GM12892 (cell line): ENCODE results near the gene TAL1.

Experiments used
- POLR2A ChIP-seq: IDR thresholded peaks from 2 replicates; pipeline ENCODE4 v1.6.1; 2011; ENCODE audit warnings: low read depth, low read length, control low read depth
- POLR2AphosphoS5 ChIP-seq: IDR thresholded peaks from 2 replicates; pipeline ENCODE4 v1.6.1; 2011; ENCODE audit warnings: low read depth, low read length, control low read depth

GRCh38 chr1:47181955-47182675, 49.9 kb downstream of the TAL1 start:
- TF ChIP-seq POLR2AphosphoS5 (no peak), POLR2A (no peak)
